Middle frontal gyrus (tissue), 1 donor: Measurements from ENCODE around the gene DPYSL4.

ENCODE experiments used
- DNase-seq: peaks from one replicate; pipeline ENCODE4 v3.0.0-alpha.2; 2015; ENCODE audit warnings: low spot score; ENCODE audit errors: extremely low spot score

The DPYSL4 gene

DNA sequence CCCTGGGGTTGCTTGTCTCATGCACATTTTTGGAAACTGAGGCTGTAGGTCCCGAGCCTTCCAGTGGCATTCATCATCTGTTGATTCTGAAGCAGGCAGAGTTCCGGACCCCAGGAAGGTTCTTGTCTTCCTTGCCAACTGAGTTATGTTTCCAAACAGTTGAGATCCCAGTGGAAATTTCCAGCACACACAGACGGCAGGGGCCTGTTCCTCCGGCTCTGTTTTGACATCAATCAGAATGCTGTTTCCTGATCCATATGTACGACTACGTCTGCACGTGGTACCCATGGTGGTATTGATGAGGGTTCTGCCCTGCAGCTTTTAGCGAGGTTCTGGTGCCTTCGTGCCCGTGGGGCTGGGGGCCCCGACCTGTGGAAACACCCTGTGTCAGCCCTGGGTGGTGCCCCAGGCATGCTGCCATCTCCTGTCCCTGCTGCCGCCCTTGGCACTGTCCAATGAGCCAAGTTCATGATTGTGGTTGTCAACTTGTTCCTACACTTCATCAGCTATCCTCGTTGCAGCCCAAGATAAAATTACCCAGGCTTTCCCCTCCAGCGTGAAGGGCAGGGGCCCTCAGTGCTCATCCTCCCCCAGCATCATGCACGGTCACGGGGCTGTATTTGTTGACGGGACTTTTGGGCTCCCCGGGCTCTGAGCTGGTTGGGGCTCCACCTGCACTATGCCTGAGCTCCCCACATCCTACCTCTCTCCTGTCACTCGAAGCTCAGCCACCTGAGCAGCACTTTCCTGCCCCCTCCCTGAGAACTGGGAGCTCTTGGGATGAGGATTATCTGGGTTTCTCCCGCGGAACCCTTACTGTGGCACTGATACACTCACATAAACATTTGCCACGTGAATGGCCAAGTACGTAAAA lies 7.8 kb upstream of the DPYSL4 start:
- no peak for DNase-seq

DNA sequence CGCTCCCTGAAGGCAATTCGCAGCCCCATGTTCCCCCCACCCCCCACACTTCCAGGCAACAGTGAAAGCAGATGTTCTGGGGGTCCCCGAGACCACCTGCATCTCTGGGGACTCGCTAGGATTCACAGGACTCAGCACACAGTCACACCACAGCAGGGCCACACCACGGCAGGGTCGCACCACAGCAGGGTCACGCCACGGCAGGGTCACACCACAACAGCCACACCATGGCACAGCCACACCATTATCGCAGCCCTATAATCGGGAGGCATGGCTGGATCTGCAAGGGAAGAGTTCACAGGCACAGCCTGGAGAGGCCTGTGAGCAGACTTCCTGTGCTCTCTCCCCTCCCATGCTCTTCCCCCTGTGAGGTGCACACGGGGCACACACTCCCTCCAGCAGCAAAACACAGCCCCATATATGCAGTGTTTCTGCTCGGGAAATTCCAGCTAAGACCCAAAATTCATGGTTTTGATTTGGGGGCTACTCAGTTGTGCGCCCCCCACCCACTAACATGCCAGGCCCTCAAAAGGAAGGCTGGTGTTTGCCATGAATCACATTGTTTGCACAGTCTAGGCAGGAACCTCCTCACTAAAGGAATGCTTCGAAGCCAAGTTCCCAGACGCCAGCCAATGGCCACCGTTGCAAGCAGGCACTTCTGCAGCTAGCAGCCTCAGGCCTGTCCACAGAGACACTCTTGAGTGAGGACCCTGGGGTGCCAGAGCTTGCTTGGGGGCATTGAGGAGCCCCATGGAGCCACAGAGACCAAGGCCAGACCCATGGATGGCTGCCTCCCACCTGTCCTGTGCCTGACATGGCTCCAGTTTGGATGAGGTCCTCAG lies 7.0 kb upstream of the DPYSL4 start:
- DNase-seq, result no peak

DNA sequence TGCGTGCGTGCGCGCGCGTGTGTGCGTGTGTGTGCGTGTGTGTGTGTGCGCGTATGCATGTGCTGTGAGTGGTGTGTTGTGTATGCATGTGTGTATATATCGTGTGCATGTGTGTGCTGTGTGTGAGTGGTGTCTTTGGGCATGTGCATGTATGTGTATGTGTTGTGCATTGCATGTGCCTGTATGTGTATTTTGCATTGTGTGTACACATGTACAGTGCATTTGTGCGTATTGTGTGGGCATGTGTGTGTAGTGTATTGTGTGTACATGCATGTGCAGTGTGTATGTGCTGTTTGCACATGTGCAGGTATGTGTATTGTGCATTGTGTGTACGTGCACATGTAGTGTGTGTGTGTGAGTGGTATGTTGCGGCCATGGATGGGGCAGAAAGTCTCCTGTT lies 6.0 kb upstream of the DPYSL4 start:
- no peak for DNase-seq

DNA sequence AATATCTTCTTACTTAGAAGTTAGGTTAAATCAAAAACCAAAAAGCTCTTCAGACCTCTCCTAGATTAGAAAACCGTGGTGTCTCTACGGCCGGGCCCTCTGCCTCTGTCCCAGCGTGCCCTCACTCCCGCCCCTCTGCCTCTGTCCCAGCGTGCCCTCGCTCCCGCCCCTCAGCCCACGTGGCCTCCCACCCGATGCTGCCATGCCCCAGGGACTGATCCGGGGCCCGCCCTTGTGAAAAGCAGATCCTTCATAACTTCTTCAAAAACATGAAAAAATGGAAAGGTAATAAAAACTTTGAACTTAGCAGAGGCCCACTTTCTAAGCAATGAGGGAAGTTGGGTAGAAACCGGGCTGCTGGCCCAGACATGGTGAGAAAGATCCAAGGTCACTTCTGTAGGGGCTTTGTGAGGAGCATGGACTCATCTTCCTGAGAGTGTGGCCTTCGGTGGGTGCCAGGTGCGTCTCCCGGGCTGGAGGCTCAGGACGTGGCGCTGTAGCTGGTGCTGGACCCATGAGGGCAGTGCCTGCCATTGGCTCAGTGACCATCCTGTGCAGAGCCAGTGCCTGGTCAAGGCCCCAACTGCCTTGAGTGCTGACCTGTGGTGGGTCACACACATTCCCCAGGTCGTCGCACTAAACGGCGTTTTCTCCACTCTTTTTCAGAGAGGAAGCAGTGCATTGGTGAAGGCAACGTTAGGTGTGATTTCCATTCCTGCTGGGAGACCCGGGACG lies 4.9 kb upstream of the DPYSL4 start:
- no peak for DNase-seq

DNA sequence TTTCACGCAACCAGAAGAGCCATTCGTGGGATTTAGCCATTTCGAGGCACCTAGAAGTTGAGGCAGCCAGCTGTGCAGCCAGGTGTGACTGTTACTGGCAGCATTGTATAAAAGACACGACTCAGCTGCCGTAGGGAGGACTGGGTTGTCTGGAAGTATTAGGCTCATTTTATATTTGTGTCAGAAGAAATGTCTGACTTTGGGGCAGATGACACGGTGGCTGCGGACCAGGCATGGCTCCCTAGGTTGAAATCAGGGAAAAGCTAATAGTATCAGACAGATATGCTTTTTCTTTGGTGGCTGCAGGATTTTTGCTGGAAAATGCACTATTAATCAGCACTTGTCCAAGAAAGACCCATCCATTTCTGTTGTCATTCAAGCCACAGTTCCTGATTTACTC lies 4.2 kb upstream of the DPYSL4 start:
- no peak for DNase-seq

DNA sequence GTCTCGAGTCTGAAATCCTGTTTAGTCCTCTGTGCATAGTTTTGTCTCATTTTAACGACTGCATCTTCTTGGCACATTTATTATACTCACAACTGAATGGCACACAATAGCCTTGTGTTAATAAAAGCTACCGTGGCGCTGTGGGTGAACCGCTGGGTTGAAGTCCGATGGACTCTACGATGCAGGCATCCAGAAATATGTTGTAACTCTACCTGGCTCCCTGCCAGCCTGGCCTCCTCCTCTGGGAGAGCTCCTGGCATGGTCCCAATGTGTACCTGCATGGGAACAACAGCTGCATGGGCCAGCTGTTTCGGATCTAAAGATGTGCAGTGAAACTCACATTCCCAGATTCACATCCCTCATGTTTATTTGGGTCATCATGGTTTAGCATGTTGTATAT lies 3.7 kb upstream of the DPYSL4 start:
- no peak for DNase-seq

DNA sequence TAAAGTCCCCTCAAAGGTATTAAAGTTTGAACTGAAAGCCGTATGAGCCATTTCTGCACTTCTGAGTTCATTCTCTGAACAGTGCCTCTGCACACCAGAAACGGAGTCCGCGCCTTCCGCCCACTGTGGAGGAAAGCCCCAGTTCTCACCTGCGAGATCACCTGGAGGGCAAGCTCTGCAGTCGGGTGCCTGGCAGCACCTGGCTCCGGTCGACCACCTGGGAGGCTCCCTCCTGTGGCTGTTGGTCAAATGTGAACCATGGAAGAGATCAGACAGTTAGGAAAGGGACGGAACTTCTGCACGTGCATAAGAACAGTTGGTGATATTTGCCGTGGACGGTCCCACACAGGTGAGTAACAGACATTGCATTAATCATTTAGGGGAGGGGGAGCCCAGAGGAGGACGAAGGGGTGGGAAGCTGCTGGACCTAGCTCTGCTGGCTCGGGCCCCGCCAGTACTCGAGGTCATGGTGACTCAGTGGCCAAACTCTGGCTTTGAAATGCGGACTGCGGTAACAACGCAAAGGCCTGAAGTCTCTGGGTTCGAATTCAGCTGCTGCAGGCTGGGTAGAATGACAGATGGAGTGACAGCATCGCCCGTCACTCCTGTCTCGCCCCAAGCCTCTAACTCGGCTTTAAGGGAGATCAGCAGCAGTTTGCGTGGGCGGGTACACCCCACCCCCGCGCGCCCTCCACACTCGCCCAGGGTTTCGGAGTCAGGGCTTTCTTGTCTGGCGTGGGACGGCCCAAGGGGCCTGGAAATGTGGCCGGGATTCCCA lies 1.7 kb upstream of the DPYSL4 start:
- no peak for DNase-seq

DNA sequence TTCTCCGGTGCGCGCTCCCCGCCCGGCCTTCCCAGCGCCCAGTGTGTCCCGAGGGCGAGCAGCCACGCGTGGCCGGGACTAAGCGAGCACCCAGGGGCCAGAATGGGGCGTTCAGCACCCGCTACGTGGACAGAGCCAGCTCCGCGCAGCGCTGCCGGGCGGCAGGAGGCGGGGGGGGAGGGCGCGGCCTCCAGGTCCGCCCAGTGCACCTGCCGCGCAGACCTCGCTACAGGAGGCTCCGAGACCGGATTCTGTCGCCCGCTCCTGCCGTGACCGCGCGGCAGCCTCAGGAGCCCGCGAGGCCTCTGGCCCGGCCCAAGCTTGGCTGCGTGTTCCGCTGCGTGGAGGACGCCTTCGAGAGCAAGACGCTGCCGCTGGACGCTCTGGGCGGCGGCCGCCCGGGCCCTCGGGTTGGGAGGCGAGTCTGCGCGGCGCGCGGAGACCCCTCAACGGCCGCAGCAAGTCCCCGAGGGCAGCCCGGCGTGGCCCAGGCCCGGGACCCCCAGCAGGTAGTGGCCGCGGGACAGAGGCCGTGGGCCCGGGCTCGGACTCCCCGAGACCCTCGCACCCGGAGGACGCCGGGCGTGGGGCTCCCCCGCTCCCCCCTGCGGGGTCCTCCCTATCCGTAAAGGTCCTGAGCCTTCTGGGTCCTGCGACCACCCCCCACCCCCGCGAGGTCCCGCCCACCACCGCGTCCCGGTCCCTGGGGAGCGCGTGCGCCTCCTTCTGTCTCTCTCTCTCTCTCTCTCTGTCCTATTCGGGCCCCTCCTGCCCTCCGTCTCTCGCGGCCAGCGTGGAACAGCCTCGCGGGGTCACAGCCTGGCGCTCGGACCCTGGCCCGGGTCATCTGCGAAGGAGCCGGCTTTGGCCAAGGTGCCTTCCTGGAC lies 904 bp upstream of the DPYSL4 start:
- no peak for DNase-seq

DNA sequence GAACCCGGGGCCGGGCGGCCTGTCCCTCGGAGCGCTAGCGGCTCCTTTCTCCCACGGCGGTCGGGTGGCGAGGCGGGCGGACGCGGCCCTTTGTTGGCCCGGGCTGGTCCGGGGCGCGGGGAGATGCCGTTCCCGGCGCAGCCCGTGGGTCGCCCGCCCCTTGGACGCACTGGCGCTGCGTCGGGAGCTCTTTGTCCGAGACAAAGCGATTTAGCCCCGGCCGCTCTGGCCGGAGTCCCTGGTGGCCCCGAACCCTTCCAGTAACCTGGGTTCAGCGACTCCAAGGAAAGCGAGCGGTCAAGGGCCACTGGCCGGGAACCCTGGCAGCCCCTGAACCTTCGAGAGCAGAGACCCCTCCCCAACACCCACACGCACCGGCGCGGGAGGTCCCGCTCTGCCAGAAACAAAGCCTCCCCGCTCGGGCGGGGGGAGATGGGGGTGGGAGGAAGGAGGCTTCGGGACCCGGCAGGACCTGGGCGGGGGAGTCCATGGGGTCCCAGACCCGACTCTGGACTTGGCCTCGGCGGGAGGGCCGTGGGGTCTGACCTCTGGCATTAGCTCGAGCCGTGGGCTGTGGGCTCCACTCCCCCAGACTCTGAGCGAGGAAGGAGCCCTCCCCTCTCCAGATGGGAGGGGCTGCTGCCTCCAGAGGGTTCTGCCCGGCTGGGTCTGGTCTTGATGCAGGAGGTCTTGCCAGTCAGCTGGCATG lies 836 bp downstream of the DPYSL4 start:
- DNase-seq, result no peak

DNA sequence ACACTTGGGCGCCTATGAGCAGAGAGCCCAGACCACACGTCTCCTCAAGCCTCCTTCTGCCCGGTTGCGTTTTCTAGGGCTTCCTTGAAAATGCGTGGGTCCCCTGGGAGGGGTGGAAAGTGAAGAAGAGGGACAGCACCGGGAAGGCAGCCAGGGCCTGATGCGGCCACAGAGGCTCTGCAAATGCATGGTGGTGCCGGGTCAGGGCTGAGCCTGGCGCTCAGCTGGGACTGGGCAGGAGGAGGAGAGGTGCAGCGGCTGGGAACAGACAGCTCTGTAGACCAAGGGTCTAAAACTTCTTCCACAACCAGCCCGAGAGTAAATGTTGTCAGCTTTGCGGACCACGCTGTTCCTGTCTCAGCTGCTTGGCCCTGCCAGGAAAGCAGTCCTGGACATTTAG lies 1.6 kb downstream of the DPYSL4 start:
- DNase-seq, result no peak

DNA sequence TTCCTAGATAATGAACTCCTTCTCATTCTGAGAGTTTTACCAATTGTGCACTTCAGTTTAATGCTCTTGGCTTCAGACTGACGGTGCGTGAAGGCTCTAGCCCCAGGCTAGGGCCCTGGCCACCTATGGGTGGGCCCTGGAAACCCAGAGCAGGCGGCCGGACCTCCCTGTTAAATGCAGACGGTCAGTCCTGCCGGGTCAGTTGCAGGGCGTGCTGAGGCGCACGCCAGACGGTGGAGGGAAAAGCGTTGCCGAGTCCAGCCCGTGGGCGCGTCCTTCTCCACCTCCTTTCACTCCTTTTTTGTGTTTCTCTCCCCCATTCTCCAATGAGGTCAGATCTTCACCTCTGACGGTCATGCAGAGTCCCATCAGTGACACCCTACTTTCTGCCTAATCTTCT lies 2.3 kb downstream of the DPYSL4 start:
- no peak for DNase-seq

DNA sequence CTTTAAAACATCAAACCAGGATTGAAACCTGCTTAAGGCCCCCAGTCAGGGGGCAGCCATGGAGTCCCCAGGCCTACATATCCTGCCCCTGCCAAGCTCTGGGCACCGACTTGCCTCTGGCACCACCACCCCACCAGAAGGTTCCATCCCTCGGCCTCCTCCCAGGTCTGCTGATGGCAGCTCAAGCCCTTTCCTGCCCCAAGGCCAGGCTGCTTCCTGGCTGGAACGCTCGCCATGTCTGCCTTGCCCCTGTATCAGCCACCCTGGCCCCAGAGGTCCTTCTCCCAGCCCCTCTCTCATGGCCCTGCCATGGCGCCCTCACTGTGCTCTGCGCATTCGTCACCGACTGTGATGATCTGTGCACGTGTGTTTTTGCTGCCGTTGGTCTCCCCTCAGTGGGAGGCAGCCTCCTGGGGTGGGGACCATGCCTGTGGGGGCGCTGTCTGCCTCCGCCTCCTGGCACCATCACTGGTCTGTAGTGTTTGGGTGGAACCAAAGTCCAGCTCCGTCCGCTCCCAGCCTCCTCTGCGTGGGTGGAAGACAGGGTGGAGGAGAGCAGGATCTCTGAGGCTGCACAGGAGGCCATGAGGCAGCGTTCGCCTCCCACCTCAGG lies 3.2 kb downstream of the DPYSL4 start:
- no peak for DNase-seq

DNA sequence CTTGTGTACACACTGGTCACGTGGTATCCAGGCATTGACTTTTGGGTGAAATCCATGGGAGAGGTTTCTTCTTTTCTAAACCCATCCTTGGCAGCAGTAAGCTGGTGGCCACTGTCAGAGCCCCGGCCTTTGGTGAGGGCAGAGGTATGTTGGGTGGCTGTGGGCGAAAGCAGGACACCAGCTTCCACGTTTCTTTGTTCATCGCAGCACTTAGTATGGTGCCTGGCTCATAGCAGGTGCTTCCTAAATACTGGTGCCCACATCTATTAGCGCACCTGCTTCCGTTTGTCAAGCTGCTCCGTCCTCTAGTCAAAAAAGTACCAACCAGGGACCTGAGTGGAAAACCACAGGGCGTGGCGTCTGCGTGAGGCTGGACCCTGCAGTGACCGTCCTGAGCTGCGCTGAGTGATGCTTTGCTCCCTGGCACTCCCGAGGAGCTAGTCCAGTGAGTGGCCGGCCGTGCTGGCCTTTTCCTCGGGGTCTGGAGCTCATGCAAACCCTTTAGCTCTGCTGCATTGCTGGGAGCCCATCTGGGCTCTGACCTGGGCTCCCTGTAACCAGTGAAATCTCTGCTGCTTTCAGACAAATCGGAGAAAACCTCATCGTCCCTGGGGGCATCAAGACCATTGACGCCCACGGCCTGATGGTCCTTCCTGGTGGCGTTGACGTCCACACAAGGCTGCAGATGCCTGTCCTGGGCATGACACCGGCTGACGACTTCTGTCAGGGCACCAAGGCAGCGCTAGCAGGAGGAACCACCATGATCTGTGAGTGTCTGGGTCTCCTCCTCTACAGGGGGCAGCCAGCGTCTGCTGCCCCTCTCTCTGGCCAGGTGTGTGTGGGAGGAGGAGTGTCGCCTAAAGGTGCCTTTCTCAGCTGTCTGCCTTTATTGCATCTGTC lies 5.6 kb downstream of the DPYSL4 start:
- DNase-seq, result no peak

DNA sequence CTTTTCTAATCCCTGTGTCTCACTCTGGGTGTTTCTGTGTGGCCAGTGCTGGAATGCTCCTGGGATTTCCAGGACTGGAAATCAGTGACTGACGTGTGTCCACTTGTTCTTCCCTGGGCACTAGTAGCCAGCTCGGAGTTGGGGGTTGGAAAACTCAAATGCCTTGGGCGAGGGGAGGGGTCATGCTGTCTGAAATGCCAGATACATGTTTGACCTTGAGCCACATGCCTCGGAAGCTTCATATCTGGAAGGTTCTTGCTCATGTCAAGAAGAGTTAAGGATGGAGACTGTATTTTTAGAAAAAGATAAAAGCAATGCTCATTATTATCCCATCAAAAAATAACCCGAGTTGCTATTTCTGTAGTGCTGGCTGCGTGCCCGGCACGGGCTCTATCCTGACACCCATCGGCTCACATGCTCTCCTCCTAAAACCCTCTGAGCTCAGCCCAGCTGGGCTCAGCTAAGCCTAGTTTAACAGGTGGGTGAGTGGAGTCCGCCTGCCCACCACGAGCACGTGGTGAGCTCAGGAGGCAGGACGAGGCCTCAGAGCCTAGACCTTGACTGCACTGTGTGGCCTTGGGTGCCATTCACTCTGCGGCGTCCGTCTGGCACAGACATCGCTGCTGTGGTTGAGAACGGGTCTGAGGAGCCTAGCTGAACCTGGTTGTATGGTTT lies 6.4 kb downstream of the DPYSL4 start:
- no peak for DNase-seq

DNA sequence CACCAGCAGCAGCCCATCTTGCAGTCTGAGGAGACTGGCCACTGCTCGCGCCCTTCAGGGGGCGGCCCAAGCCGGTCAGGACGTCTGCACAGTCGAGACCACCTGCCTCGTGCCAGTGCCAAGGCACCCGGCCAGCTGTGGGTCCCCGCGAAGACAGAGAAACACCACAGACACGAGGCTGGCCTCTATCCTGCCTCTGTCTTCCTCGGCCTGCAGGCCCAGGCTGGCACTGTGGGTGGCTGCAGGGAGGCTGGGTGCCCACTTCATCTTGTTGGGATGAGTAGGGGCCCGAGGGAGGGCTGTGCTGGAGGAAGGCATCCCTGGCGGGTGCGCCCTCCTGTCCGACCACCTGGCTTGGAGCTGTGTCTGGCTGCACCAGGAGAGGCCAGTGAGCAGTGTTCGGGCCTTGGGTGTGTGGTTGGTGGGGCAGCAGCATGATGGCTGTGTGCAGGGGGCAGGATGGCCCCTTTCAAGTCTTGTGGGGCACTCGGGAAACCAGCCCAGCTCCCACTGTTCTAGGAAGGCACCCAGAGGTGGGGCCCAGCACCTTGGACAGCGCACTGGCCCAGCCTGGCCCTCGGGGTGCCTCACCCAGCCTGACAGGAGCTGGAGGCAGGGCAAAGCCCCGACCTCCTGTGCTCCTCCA lies 7.3 kb downstream of the DPYSL4 start:
- no peak for DNase-seq

DNA sequence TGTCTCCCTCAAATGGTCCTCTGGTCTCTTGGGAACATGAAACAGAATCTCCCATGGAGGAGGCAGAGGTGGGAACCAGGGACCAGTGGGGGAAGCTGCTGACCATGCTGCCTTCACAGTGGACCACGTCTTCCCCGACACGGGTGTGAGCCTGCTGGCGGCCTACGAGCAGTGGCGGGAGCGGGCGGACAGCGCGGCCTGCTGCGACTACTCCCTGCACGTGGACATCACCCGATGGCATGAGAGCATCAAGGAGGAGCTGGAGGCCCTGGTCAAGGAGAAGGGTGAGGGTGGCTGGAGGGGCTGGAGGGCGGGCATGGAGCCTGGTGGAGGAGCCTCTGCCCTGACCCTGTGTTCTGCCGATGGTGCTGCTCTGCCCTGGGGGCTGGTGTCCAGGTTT lies 8.0 kb downstream of the DPYSL4 start:
- DNase-seq, result no peak
